HG02763 (cell line): Measurements from ENCODE around the gene TBXT.
"Not testable (repeated sequence)": the region's sequence is repeated elsewhere in the genome, so short reads cannot be mapped to it uniquely, and the experiment has no call there.

ENCODE experiments used
- ATAC-seq: cut with Tn5 transposase; IDR thresholded peaks from one replicate; pipeline ENCODE4 v1.9.1; 2021; ENCODE audit warnings: mild to moderate bottlenecking, moderate library complexity; ENCODE audit not compliant: unreplicated experiment

The TBXT gene

DNA sequence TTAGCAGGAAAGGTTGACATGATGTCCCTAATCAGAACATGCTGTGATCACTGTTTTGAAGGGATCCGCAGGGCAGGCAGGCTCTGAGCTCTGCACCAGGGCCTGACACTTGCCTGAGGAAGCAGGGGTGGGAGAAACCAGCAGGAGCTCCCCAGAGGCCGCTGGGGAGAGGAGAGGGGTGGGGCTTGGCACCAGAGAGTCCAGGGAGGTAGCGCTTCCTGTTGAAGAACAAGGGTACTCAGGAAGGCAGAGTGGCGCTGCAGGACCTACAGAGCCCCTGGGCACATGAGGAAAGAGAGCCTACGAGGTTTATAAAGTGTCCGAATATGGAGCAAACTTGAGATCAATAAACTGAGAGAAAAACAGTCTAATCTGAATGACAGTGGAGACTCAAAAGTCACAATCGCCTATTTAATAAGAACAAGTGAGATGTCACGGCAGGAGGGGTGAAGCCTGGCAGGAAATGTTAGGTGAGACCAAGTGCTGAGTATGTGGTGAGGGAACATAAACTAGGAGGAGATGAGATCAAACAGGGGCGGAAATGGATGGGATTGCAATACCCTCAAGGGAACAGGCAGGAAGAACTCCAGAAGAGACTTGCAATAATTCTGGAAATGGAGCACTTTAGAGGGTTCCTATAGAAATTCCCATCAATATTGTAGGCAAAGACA is 5.8 kb upstream of the TBXT start:
- ATAC-seq, result no peak

DNA sequence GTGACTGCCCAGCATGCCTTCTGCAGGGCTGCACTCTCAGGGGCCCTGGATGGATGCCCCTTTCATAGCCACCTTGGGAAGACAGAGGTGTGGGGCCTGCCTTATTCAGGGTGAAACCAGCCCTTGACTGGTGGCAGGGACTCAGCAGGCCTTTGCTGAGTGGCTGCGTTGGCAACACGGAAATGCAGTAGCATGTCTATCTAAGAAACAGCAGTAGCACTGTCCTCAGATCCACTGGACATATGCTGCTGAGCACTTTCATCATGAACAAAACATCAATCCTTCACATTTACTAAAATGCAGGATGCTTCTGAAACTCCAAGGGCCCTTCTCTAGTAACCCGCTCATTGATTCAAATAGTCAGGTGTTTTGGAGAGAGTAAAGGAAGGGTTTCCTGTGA is 4.9 kb upstream of the TBXT start:
- no peak for ATAC-seq

- ATAC-seq, result no peak
Observed at GRCh38 chr6:166169549-166170421, 2.1 kb upstream of the TBXT start.

GRCh38 chr6:166168616-166169548 is 1.2 kb upstream of the TBXT start:
- ATAC-seq, result no peak

DNA sequence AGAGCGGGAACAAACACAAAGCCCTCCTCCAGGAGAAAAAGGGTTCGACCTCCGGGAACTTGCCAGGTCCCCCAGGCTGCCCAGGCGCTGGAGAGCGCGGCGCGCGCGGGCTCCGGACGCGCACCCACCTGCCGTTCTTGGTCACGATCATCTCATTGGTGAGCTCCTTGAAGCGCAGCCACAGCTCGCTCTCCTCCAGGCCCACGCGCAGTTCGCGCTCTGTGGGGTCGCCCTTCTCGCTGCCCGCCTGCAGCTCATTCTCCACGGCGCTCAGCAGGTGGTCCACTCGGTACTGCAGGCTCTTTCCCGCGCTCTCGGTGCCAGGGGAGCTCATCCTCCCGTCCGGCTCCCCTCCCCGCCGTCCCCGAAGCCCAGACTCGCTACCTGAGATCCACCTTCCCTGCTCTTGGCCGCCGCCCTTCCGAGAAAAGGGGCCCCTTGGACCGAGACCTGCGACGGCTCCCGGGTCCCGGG is 356 bp downstream of the TBXT start:
- no peak for ATAC-seq

- no peak for ATAC-seq
Observed at GRCh38 chr6:166166314-166167257, 1.1 kb downstream of the TBXT start.

GRCh38 chr6:166165558-166166313 is 1.9 kb downstream of the TBXT start:
- no peak for ATAC-seq

- peak; percentile 91 for ATAC-seq
Observed at GRCh38 chr6:166162599-166163342, 4.9 kb downstream of the TBXT start.

DNA sequence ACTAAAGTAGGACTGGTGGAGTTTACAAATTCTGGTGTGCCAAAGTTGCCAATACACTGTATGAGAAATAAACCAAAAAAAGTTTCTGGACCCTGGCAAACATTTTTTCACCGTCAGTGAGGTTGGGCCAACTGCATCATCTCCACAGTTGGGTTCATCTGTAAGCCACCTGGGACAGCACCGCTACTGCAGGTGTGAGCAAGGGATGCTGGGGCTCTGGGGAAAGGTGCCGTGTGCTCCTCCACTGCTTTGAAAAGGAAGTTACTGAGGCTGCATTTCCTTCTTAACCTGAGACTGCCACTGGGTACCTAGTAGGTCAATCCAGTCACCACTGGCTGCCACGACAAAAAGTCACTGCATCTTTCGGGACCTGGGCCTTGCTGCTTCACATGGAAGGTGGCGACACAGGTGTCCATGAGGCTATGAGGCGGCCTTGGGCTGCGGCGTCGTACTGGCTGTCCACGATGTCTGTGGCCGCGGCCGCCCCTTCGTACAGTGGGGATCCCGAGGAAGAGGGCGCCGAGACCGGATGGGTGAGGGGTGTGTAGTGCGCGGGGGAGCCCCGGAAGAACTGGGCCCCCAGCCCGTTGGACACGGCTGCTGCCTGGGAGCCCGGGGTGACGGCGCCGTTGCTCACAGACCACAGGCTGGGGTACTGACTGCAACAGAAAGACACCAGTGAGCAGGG is 9.6 kb downstream of the TBXT start:
- ATAC-seq, result no peak

GRCh38 chr6:166156942-166157341 is 10.7 kb downstream of the TBXT start:
- ATAC-seq, result no peak

- ATAC-seq, result no peak
Observed at GRCh38 chr6:166153966-166154365, 13.7 kb downstream of the TBXT start.

DNA sequence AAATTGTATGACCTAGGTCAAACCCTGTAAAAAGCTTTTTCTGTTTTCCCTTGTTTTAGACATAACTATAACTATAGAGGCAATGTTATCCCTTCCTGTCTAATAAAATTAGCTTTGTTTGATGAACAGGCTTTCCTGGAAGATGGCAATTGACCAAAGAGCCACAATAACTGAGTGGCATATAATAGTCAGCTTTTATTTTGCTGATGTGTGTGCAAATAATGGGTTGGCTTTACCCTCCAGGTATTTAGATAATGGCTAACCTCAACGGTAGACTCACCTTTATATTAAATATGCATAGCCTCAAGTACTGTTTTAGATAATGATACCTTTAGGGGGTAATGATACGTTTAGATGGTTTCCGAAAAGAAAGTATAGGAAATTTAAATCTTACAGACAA is 15.0 kb downstream of the TBXT start:
- ATAC-seq, result no peak

DNA sequence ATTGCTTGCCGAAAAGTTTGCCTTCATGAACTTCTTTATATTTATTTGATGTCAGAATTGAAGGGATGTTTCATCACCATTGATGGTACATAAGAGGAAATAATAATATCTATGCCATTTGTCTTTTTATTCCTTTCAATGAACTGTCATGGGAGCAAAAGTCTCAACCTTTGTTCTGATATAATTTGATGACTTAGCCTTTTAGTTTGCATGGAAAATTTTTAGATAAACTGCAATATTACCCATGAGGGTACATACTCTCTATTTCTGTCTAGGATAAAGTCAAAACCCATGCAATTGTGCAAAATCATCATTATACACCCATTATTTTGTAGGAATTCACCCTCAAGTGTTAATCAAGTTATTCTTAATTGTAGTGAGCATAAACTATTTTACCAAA is 15.9 kb downstream of the TBXT start:
- ATAC-seq, result no peak

DNA sequence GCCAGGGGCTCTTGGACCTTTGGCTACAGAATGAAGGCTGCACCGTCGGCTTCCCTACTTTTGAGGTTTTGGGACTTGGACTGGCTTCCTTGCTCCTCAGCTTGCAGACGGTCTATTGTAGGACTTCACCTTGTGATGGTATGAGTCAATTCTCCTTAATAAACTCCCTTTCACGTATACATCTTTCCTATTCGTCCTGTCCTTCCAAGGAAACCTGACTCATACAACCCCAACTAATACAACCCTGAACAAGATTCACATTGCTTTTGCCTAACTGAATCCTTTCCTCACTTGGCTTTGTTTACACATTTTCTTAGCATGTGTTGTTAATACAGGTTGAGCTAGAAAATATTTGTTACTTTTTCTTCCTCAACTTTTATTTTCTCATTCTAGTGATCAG is 21.9 kb downstream of the TBXT start:
- no peak for ATAC-seq

- no peak for ATAC-seq
Observed at GRCh38 chr6:166143011-166143410, 24.6 kb downstream of the TBXT start.

DNA sequence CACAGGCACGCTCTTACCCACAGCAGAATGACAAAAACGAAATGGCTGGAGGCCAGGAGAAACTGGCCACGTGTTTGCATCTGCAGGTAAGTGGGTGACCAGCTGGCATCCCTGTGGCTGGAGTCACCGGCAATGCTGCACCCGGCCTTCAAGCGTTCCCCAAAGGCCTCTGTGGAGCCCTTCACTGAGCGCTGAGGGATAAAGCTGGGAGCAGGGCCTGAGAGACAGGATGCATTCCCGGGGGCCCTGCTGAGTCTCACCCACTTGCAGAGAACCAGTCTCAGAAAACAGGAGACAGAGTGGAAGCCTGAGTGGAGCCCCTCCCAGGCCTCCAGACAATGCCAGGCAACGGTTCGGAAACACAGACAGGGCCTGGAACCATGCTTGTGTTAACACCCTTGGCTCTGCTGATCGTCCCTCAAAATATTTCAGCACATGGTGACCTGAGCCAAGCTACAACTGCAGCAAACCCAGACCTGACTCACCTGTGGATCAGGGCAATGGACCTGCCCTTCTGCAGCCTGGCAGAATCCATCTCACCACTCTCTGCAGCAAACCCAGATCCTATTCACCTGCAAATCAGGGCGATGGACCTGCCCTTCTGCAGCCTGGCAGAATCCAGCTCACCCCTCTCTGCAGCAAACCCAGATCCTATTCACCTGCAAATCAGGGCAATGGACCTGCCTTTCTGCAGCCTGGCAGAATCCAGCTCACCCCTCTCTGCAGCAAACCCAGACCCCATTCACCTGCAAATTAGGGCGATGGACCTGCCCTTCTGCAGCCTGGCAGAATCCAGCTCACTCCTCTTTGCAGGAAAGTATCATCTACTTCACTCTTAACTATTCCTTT is 39.8 kb downstream of the TBXT start:
- ATAC-seq, result no peak

DNA sequence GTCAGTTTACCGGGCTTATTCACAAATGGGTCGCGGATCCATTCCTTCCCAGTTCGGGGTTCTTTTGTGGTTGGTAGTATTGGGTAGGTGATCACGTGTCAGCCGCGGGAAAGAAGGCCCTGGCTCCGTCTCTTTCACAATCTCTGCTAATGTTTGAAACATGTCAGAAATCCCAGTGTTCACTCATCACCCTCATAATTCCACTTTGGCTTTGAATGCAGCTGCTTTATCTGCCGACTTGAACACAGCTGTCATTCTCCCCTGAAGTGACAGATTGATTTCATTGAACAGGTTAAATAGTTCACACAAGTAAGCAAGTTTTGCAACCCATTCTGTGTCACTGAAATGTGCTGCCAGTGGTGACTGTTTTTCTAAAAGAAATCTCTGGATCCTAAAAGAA is 44.5 kb downstream of the TBXT start:
- not testable (repeated sequence) for ATAC-seq
